ENCODE data around the gene TSPOAP1.

TSPOAP1 gene

DNA sequence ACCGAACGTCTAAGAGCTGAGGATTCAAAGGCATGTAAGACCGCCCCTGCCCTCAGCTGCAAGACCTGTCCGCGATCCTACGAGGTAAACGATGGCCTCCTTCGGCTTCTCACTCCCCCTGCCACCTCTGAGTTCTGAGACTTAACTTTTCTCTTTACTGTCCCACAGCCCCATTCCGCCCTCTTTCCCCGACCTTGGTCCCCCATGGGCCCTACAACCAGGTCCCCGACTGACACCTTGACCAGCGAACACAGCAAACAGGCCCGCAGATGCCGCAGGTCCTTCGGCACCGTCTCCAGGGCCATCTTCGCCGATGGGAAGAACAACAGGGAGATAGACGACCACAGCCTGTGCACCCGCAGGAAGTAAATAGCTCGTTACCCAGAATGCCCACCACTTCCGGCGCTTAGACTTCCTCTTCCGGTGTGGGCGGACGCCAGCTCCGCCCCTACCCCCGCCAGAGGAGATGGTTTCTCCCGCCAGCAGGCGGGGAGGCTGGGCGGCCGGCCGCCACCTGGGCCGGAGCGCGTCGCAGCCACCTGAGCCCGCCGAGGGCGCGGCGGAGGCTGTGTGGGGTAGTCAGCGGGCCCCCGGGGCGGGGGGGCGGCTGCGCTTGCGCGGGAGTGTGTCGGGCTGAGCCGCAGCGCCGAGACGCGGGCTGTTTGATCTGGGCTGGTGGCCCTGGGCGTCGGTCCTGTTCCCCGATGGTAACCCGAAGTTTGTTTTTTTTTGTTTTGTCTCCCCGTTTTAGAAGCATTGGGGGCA lies 23.4 kb upstream of the TSPOAP1 start, which contains the start of gene SUPT4H1:
Gene SUPT4H1, minus strand, starts transcription at position 371 of the 765 bp plus-strand sequence. Its CDS starts 66 bp downstream, at position 305.
- TF ChIP-seq, protein P1, sequence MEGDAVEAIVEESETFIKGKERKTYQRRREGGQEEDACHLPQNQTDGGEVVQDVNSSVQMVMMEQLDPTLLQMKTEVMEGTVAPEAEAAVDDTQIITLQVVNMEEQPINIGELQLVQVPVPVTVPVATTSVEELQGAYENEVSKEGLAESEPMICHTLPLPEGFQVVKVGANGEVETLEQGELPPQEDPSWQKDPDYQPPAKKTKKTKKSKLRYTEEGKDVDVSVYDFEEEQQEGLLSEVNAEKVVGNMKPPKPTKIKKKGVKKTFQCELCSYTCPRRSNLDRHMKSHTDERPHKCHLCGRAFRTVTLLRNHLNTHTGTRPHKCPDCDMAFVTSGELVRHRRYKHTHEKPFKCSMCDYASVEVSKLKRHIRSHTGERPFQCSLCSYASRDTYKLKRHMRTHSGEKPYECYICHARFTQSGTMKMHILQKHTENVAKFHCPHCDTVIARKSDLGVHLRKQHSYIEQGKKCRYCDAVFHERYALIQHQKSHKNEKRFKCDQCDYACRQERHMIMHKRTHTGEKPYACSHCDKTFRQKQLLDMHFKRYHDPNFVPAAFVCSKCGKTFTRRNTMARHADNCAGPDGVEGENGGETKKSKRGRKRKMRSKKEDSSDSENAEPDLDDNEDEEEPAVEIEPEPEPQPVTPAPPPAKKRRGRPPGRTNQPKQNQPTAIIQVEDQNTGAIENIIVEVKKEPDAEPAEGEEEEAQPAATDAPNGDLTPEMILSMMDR (IDR thresholded peaks at IDR 0.05; ENCODE audit: low read depth, low read length): no peak
- H3K4me3 ChIP-seq (ENCODE audit: low read depth, low read length): peak within 1 kb of the TSS; percentile 95

DNA sequence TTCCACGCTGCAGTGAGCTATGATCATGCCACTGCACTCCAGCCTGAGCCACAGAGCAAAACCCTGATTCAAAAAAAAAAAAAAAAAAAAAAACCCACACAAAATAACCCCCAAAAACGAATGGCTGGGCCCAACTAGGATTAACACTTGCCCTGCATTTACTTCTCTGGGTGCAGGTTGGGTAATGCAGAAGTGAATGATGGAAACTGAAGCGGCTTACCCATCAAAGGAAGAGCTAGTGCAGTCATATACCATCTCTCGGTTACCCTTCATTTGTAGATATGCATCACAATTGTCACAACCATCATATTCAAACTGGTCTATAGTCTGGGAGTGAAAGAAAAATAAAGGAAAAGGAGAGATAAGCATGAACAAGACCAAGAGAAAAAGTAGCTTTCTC lies 22.6 kb upstream of the TSPOAP1 start:
- peak overlapping the region; percentile 95 for H3K4me3 ChIP-seq (ENCODE audit: low read depth, low read length)
- TF ChIP-seq, protein P1 (IDR thresholded peaks at IDR 0.05; ENCODE audit: low read depth, low read length): no peak

DNA sequence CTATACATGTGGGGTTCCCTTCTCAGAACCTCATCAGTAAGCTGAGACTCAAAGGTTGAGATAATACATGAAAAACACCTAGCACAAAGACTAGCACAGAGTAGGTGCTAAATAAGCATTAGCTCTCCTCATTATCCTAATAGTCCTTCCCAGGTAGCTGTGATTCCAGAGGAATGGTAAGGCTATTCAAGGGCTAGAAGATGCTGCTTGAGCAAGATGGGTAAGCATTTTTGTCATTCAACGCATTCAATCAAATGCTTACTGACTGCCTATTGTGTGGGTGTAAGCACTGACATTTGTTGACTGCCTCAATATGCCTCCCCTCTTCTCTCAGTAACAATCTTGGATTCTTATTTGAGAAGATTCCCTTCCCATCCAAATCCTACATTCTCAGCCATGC lies 19.4 kb upstream of the TSPOAP1 start:
- H3K4me3 ChIP-seq (ENCODE audit: low read depth, low read length): no peak overlapping the region
- TF ChIP-seq, protein P1 (IDR thresholded peaks at IDR 0.05; ENCODE audit: low read depth, low read length): no peak

DNA sequence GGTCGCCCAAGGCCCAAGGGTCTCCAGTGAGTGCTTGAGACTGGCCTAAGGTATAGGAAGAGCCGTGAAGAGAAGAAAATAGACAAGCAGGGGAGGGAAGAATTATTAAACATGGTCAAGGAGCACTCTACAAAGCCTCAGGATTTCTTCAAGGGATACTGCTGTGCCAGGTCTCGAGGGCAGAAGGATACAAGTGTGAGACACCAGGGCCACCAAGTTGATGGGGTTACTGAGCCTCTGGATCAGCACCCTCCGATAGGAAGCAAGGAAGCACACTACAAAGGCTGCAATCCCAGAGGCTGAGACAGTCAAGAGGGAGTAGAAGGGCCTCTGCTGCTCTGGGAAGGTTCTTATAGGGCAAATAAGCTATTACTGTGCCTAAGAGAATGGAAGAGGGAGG lies 16.9 kb upstream of the TSPOAP1 start:
- H3K4me3 ChIP-seq (ENCODE audit: low read depth, low read length): no peak overlapping the region
- TF ChIP-seq, protein P1 (IDR thresholded peaks at IDR 0.05; ENCODE audit: low read depth, low read length): no peak

DNA sequence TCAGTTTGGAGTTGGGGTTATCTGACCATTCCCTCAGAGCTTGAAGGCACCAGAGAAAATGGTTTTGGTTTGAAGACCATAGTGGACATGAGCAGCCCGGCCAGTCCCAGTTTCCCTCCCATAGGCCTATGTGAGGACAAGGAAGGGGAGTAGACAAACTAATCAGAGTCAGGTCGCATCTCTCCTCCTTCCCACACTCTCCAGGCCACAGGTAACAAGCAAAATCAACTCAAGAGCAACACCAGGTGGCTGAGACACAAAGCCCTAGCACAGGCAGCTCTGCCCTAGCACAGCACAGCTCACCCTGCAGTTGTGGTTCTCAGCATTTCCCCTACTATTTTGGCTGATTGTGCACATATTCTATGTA lies 16.2 kb upstream of the TSPOAP1 start:
- TF ChIP-seq, protein P1 (IDR thresholded peaks at IDR 0.05; ENCODE audit: low read depth, low read length): no peak
- H3K4me3 ChIP-seq (ENCODE audit: low read depth, low read length): no peak overlapping the region

- TF ChIP-seq, protein P1 (IDR thresholded peaks at IDR 0.05; ENCODE audit: low read depth, low read length): no peak
- H3K4me3 ChIP-seq (ENCODE audit: low read depth, low read length): no peak overlapping the region
These were observed 15.6 kb upstream of the TSPOAP1 start for GRCh38 chr17:58344047-58344790.

GRCh38 chr17:58343131-58343530 lies 14.5 kb upstream of the TSPOAP1 start:
- TF ChIP-seq, protein P1 (IDR thresholded peaks at IDR 0.05; ENCODE audit: low read depth, low read length): no peak
- no peak overlapping the region for H3K4me3 ChIP-seq (ENCODE audit: low read depth, low read length)

Measured in WI38 (cell line).